Esophagus muscularis mucosa (tissue), 4 donors: ENCODE results near the gene PANK3. TPM values are rescaled to one million over a fixed set of nuclear protein-coding genes. Genes with fewer than 3 reads are reported as not detected.

Experiments
- DNase-seq: peaks from one replicate; pipeline ENCODE4 v3.0.0-alpha.2; 2017; ENCODE audit errors: extremely low spot score
- H3K27ac ChIP-seq, 4 donors: fragments of 200-600 bp; sonication (generic); replicated peaks in 1 of 4; 1 replicate in 3 of 4; 2 replicates in 1 of 4; pipeline ENCODE4 v1.5.1; 2016 to 2019; ENCODE audit warnings: mild to moderate bottlenecking in 1 of 4
- H3K27me3 ChIP-seq, 4 donors: fragments of 200-600 bp; sonication (generic); one replicate each; pipeline versions ENCODE4 v1.5.1 to v1.6.0; 2016 to 2019
- H3K36me3 ChIP-seq, 4 donors: fragments of 200-600 bp; sonication (generic); one replicate each; pipeline ENCODE4 v1.5.1; 2016 to 2019
- H3K4me1 ChIP-seq, 4 donors: fragments of 200-600 bp; sonication (generic); one replicate each; pipeline ENCODE4 v1.5.1; 2016 to 2019
- H3K4me3 ChIP-seq, 4 donors: fragments of 200-600 bp; sonication (generic); 1 replicate in 2 of 4; 2 replicates in 2 of 4; pipeline ENCODE4 v1.5.1; 2016 to 2019; ENCODE audit warnings: mild to moderate bottlenecking in 4 of 4, moderate library complexity in 1 of 4
- H3K9me3 ChIP-seq, 4 donors: fragments of 200-600 bp; sonication (generic); 1 replicate in 3 of 4; 2 replicates in 1 of 4; pipeline ENCODE4 v1.5.1; 2016 to 2019
- CTCF ChIP-seq, 3 experiments: fragments of 200-600 bp in 2 of 3; fragments of 450-650 bp in 1 of 3; sonication (generic) in 2 of 3; IDR thresholded peaks; one replicate each; pipeline ENCODE4 v1.5.1; 2017 to 2019; ENCODE audit warnings: antibody characterized with exemption in 3 of 3, mild to moderate bottlenecking in 2 of 3, moderate library complexity in 1 of 3
- EP300 ChIP-seq: sonication (generic); formaldehyde crosslinking; IDR thresholded peaks from one replicate; pipeline ENCODE4 v1.6.1; 2017; ENCODE audit warnings: antibody characterized with exemption
- POLR2A ChIP-seq: fragments of 450-650 bp; IDR thresholded peaks from one replicate; pipeline ENCODE4 v1.6.1; 2017; ENCODE audit warnings: antibody characterized with exemption, moderate library complexity, mild to moderate bottlenecking, low read depth
- POLR2AphosphoS5 ChIP-seq, 2 donors: sonication (generic); formaldehyde crosslinking; IDR thresholded peaks; one replicate each; pipeline ENCODE4 v1.6.1; 2017; ENCODE audit warnings: antibody characterized with exemption in 2 of 2
- WGBS: methylation state at CpG from one replicate; pipeline ENCODE4 v1.1.5; 2018; 5-methylcytosine and 5-hydroxymethylcytosine counted together
- intact Hi-C: fragments of 100-400 bp; cut with DNase I; formaldehyde crosslinking; loops from one replicate; pipeline ENCODE4 v1.15.1; 2023
- total RNA-seq, 4 donors: library from RNA; depleted of rRNA; stranded (reverse); fragments of >200 nt; gene quantifications; one replicate each; pipeline versions ENCODE4 v1.1.0 to v1.2.1, GENCODE V29; 2016

Gene PANK3
- total RNA-seq, 4 donors from 2014 or later = 26.0 to 34.5 (median 29.4) TPM

DNA sequence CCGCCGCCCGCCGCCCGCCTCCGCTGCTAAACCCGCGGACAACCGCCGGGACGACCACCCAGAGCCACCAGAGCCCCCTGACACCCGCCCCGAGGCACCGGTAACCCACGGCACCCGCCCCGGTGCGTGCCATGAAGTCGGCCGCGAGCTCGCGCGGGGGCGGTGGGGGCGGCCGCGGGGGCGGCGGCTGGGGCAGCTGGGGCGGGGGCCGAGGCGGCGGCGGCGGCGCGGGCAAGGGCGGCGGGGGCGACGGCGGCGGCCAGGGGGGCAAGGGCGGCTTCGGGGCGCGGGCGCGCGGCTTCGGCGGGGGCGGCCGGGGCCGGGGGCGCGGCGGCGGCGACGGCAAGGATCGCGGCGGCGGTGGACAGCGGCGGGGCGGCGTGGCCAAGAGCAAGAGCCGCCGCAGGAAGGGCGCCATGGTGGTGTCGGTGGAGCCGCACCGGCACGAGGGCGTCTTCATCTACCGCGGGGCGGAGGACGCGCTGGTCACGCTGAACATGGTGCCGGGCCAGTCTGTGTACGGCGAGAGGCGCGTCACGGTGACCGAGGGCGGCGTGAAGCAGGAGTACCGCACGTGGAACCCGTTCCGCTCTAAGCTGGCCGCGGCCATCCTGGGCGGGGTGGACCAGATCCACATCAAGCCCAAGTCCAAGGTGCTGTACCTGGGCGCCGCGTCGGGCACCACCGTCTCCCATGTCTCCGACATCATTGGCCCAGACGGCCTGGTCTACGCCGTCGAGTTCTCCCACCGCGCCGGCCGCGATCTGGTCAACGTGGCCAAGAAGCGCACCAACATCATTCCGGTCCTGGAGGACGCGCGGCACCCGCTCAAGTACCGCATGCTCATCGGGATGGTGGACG lies 49.6 kb downstream of the PANK3 start:
- no peak for DNase-seq
- intact Hi-C loops = no loop called here
- TF ChIP-seq CTCF (IDR thresholded peaks at IDR 0.05) = no peak
- no peak for TF ChIP-seq EP300
- TF ChIP-seq POLR2AphosphoS5 (IDR thresholded peaks at IDR 0.05) = no peak
- no peak for TF ChIP-seq POLR2A

GRCh38 chr5:168528521-168529373 lies 50.4 kb downstream of the PANK3 start, which contains the start of gene FBLL1:
Gene FBLL1, plus strand, starts transcription at chr5:168529305. Its CDS starts 200 bp downstream, at chr5:168529505.
- H3K27me3 ChIP-seq = peaks cover 0 to 52% (median 24%) of the 10 kb centered on the region in 4 donors
- intact Hi-C loops = no loop called here
- TF ChIP-seq CTCF (IDR thresholded peaks at IDR 0.05) = no peak
- TF ChIP-seq POLR2A = no peak
- TF ChIP-seq POLR2AphosphoS5 (IDR thresholded peaks at IDR 0.05) = no peak

More for the DNA sequence above, 49.6 kb downstream of the PANK3 start:
- Histone ChIP-seq H3K4me3 (peak overlapping the region; percentile 50 to 62 (median 54)), H3K9me3 (no peaks in the 10 kb centered on the region), H3K27me3 (peaks cover 0 to 60% (median 24%) of the 10 kb centered on the region in 4 donors), H3K27ac (no peak overlapping the region), H3K36me3 (no peaks in the 10 kb centered on the region), H3K4me1 (peaks cover 3 to 16% (median 13%) of the 10 kb centered on the region in 4 donors)
- WGBS = 58% methylated on average over 25 of the region's 125 CpGs

GRCh38 chr5:168527756-168528295 lies 51.3 kb downstream of the PANK3 start:
- intact Hi-C loops = no loop called here
- H3K4me3 ChIP-seq = no peak overlapping the region
- 93% methylated on average over 4 of the region's 4 CpGs for WGBS
- peaks cover 0 to 44% (median 24%) of the 10 kb centered on the region in 4 donors for H3K27me3 ChIP-seq
- no peak for TF ChIP-seq POLR2AphosphoS5 (IDR thresholded peaks at IDR 0.05)
- TF ChIP-seq CTCF (IDR thresholded peaks at IDR 0.05) = no peak
- TF ChIP-seq POLR2A = no peak
- H3K36me3 ChIP-seq = peaks cover 0 to 5% (median 0%) of the 10 kb centered on the region in 4 donors
- H3K9me3 ChIP-seq = no peaks in the 10 kb centered on the region
- H3K27ac ChIP-seq = no peak overlapping the region
- peaks cover 3 to 16% (median 13%) of the 10 kb centered on the region in 4 donors for H3K4me1 ChIP-seq
- DNase-seq = no peak

More at GRCh38 chr5:168528521-168529373, 50.4 kb downstream of the PANK3 start, which contains the start of gene FBLL1:
- WGBS = 31% methylated on average over 16 of the region's 38 CpGs
- Histone ChIP-seq H3K36me3 (no peaks in the 10 kb centered on the region), H3K9me3 (no peaks in the 10 kb centered on the region), H3K4me3 (peak within 1 kb of the TSS; percentile 50 to 62 (median 54)), H3K4me1 (peaks cover 3 to 16% (median 13%) of the 10 kb centered on the region in 4 donors), H3K27ac (no peak within 1 kb of the TSS)
- no peak for DNase-seq

DNA sequence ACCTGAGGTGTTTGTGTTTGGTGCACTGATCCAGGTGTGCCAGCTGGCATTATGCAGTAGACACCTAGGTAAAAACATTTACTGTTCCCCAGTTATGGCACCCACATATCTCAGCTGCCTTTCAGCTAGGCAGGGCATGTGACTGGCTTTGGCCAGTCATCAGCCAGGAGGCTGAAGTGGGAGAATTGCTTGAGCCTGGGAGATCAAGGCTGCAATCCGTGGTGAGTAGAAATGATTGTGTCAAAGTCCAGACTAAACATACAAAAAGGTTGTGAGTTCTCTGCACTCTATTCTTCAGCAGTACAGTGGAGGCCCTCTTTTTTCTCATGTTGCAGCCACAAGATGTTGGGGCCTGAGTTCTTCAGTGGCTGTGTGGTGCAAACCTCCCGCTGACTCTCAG lies 53.3 kb downstream of the PANK3 start:
- no peak for DNase-seq
- H3K36me3 ChIP-seq = peaks cover 0 to 12% (median 3%) of the 10 kb centered on the region in 4 donors
- peaks cover 3 to 16% (median 13%) of the 10 kb centered on the region in 4 donors for H3K4me1 ChIP-seq

More for the DNA sequence above, 53.3 kb downstream of the PANK3 start:
- Histone ChIP-seq H3K4me3 (no peak overlapping the region), H3K27ac (no peak overlapping the region), H3K27me3 (peaks cover 0 to 25% (median 16%) of the 10 kb centered on the region in 4 donors), H3K9me3 (no peaks in the 10 kb centered on the region)
- intact Hi-C loops = no loop called here
- WGBS = 84% methylated on average over 2 of the region's 2 CpGs
- TF ChIP-seq POLR2AphosphoS5 (IDR thresholded peaks at IDR 0.05) = no peak
- TF ChIP-seq CTCF (IDR thresholded peaks at IDR 0.05) = no peak
- TF ChIP-seq POLR2A = no peak
- no peak for TF ChIP-seq EP300
